ENCODE measurements around the gene MYADM.

The MYADM gene

GRCh38 chr19:53884256-53884655 lies 16.6 kb downstream of the MYADM start:
- DNase-seq (ENCODE audit: low read depth in 2 of 2), result no peak

GRCh38 chr19:53885036-53885435 lies 17.4 kb downstream of the MYADM start:
- no peak for DNase-seq (ENCODE audit: low read depth in 2 of 2)

- no peak for DNase-seq (ENCODE audit: low read depth in 2 of 2)
These were observed 24.8 kb downstream of the MYADM start for GRCh38 chr19:53892301-53892980.

- no peak for DNase-seq (ENCODE audit: low read depth in 2 of 2)
These were observed 25.3 kb downstream of the MYADM start for GRCh38 chr19:53892981-53893325.

- DNase-seq (ENCODE audit: low read depth in 2 of 2), result no peak
These were observed 27.0 kb downstream of the MYADM start for GRCh38 chr19:53894707-53895106.

DNA sequence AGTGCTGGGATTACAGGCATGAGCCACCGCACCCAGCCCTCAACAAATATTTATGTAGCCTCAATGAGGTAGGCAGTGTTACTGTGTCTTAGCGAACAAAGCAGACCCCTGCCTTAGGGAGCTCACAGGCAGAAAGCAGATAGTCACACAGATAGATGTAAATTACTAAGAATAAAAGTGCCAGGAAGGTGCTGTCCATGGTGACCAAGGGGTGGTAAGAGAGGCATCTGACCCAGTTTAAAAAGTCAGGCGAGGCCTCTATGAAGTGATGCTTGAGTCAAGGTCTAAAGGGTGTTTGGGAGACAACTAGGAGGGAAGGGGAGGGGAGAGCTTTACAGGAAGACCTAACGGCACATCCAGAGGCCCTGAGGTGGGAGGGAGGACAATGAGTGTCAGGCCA lies 29.0 kb downstream of the MYADM start:
- DNase-seq (ENCODE audit: low read depth in 2 of 2), result no peak

- DNase-seq (ENCODE audit: low read depth in 2 of 2), result no peak
These were observed 29.8 kb downstream of the MYADM start for GRCh38 chr19:53897459-53897858.

- DNase-seq (ENCODE audit: low read depth in 2 of 2), result no peak
These were observed 30.5 kb downstream of the MYADM start for GRCh38 chr19:53898166-53898565.

- no peak for DNase-seq (ENCODE audit: low read depth in 2 of 2)
These were observed 31.1 kb downstream of the MYADM start for GRCh38 chr19:53898636-53899341.

- DNase-seq (ENCODE audit: low read depth in 2 of 2), result no peak
These were observed 32.6 kb downstream of the MYADM start for GRCh38 chr19:53900191-53900860.

DNA sequence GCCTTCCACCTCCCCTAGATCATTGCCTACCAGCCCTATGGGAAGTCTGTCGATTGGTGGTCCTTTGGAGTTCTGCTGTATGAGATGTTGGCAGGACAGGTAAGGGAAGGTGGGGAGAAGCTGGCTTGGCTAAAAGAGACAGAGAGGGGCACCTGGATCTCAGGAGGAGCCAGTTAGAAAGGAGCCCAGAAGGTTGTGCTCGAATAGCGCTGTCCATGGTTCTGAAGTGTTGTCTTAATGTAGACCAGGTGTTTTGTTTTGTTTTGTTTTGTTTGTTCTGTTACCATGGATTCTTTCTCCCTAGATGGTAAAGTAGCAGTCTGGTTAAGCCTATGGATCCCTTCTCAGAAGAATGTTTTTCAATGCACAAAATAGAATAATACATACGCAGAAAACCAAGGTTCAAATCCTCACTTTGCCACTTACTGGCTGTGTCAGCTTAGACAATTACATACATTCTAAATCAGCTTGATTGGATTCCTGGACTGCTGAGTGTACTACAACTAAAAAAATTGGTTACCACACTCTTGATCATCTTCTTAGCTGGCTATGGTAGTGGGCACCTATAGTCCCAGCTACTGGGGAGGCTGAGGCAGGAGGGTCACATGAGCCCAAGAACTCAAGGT lies 35.5 kb downstream of the MYADM start:
- DNase-seq (ENCODE audit: low read depth in 2 of 2), result no peak

DNA sequence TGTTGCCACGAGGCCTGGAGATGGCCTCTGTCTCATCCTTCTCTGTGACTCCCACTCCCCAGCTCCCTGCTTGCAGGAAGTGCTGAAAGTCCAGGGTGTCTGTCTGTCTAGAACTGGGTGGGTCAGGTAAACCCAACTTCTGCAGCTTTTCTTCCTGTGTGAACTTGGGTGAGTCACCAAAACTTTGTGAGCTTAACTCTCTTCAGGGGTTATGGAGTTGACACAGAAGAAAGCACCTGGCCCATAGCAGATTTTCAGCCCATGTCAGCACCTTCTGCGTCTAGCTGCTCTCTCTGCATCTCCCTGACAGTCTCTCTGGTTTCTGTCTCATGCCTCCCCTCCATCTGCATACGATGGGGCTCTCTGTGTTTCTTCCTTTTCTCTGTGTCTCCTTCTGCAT lies 37.2 kb downstream of the MYADM start:
- no peak for DNase-seq (ENCODE audit: low read depth in 2 of 2)

GRCh38 chr19:53905787-53906186 lies 38.1 kb downstream of the MYADM start:
- no peak for DNase-seq (ENCODE audit: low read depth in 2 of 2)

DNA sequence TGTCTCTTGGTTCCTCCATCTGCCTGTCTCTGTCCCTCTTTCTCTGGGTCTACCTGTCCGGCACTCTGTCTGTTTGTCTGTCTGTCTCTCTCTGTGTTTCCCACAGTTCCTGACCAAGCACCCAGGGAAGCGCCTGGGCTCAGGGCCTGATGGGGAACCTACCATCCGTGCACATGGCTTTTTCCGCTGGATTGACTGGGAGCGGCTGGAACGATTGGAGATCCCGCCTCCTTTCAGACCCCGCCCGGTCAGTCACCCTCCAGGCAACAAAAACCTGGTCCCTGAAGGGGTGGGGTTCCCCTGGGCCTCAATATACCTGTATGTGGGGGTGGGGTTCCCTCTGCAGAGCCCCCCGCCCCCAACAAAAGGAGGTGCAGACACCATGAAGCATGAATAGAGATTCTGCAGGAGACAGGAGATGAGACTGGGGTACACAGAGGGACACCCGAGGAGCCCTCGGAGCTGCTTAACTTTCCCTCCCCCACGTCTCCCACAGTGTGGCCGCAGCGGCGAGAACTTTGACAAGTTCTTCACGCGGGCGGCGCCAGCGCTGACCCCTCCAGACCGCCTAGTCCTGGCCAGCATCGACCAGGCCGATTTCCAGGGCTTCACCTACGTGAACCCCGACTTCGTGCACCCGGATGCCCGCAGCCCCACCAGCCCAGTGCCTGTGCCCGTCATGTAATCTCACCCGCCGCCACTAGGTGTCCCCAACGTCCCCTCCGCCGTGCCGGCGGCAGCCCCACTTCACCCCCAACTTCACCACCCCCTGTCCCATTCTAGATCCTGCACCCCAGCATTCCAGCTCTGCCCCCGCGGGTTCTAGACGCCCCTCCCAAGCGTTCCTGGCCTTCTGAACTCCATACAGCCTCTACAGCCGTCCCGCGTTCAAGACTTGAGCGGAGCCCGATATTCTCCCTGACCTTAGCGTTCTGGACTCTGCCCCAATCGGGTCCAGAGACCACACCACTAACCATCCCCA lies 38.8 kb downstream of the MYADM start:
- peak; percentile 39 to 58 for DNase-seq (ENCODE audit: low read depth in 2 of 2)

- DNase-seq (ENCODE audit: low read depth in 2 of 2), result no peak
These were observed 39.5 kb downstream of the MYADM start for GRCh38 chr19:53907193-53907581.

DNA sequence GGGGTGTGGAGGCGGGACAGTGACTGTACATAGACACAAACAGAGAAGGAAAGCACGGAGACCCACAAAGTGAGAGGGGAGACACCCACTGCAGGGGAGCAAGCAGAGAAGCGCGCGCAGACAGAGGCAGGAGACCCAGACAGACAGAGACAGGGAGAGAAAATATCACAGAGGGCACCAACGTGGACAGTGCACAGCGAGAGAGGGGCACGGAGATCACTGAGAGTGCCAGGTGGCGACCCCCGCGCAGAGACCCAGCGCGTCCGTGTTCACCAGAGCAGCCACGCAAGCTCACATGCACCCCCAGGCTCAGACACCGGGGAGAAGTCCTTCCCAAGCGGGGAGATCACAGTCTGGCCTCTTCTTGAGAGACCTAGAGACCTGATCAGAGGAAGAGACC lies 40.0 kb downstream of the MYADM start:
- no peak for DNase-seq (ENCODE audit: low read depth in 2 of 2)

DNA sequence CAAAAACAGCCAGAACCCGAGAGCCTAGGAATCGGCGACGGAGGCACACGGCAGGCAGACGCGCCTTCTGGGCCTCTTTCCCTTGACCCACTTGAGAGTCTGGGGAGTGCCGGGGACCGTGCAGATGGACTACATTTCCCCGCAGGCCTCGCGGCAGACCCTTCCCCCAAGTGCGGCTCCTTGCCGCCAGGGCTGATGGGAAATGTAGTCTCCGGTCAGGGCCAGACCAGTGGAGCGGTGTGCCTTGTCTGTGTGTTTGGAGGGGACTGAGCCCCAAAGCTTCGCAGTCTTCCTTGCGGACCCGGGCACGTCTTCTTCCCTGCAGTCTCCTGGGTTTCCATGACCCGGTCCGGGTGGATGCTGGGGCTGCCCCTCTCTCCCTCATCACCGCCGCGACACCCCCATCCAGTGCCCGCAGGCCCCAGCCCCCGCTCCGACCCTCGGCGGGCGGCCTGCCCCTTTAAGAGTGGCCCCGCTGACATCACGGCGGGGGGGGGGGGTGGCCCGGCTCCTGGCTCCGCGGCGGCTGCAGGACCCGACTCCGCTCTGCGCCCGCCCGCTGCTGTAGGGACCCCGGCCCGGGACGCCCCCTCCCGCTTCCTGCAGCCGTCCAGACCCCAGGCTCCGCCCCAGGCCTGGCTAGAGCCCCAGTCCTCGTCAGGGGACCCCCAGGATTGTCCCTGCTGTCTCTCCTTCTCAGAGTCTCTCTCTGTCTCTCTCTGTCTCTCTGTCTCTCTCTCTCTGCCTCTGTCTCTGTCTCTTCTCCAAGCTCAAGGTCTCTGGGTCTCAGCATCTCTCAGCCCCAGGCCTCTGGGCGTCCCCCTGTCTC lies 40.6 kb downstream of the MYADM start:
- no peak for DNase-seq (ENCODE audit: low read depth in 2 of 2)

DNA sequence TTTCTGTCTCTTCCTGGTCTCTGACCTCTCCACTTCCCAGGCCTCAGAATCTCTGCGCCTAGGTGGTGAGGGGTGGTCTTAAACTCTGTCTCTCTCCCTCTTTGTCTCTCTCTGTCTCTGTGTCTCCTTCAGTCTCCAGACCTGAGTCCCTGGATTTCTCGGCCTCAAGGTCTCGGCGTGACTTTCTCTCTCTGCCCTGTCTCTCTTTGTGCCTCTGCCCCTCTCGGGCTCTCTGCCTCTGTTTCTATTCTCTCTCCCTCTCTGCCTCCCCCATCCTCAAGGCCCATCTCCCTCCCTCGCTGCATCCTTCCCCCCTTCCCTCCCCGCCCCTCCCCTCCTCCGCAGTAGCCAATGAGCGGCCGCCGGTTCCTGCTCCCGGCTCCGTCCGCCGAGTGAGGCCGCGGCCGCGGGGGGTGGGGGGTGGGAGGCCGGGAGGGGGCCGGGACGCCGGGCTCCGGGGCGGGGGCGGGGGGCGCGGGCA lies 41.3 kb downstream of the MYADM start, which contains the start of gene CACNG7:
TSS of gene CACNG7 (plus strand) at position 344 of the 481 bp plus-strand sequence. CDS start 3,554 bp downstream, outside the sequence.
- no peak for DNase-seq (ENCODE audit: low read depth in 2 of 2)

DNA sequence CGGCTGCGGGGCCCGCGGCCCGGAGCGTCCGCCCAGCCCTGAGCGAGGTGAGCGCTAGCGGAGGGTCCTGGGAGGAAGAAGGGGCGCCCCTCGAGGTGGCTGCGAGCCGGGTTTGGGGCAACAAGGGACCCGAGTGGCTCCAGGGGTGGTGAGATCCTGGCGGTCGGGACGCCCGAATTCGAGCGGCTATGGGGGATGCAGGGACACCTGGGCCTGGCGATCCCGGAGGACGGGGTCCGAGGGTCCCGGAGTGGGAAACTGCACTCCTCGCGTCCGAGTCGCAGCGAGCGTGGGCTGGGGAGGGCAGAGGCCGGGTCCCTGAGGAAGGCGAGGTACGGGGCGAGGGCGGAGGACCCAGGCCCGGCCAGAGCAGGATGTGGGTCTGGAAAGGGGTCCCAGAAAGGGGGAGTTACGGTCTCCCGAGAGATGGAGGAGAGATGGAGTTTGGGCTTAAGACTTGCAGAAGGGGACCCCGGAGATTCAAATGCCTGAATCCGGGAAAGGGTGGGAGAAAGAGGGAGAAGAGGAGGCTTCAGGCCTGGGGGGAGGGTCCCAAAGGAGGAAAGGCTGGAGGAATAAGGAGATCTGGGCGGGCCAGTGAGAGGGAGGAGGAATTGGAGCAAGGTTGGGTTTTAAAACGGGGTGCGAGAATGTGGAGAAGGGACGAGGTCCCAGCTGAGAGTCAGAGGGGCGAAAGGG lies 41.9 kb downstream of the MYADM start:
- no peak for DNase-seq (ENCODE audit: low read depth in 2 of 2)

DNA sequence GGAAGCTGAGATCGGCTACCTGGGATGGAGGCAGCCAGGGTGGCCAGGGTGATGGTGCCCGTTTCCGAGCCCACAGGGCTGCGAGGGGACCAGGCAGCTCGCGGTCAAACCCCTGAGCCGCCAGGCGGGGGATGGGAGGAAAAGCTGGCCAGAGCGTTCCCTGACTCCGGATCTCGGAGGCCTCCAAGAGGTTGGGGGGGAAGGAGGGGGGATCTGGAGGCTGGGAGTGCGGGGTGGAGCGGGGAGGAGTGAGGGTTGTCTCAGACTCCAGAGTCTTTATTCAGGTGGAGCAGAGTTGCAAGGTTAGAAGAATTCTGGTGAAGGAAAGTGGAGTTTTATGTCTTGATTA lies 42.5 kb downstream of the MYADM start:
- no peak for DNase-seq (ENCODE audit: low read depth in 2 of 2)

Data from stimulated activated CD8-positive, alpha-beta memory T cell treated with anti-CD3 and anti-CD28 coated beads, Interleukin-7, amount 100 ng/mL, for 1 hour (primary cell).